Transverse colon (tissue), 4 donors: ENCODE measurements around the gene ADGRB3. TPM values are rescaled to one million over a fixed set of nuclear protein-coding genes. Genes with fewer than 3 reads are reported as not detected.

Experiments
- DNase-seq: peaks from one replicate; pipeline ENCODE4 v3.0.0-alpha.2; 2019
- H3K27ac ChIP-seq, 4 donors: fragments of 200-600 bp; sonication (generic); 2 replicates each; pipeline ENCODE4 v1.5.1; 2016 to 2018; ENCODE audit warnings: inconsistent platforms in 4 of 4
- H3K27me3 ChIP-seq: fragments of 200-600 bp; sonication (generic); 2 replicates; pipeline ENCODE4 v1.5.1; 2017; ENCODE audit warnings: inconsistent platforms
- H3K36me3 ChIP-seq, 4 donors: fragments of 200-600 bp; sonication (generic); 2 replicates each; pipeline ENCODE4 v1.5.1; 2017 to 2019; ENCODE audit warnings: inconsistent platforms in 4 of 4
- H3K4me1 ChIP-seq, 4 donors: fragments of 200-600 bp; sonication (generic); 2 replicates each; pipeline ENCODE4 v1.5.1; 2017 to 2020; ENCODE audit warnings: inconsistent platforms in 4 of 4
- H3K4me3 ChIP-seq, 4 donors: fragments of 200-600 bp; sonication (generic); 1 replicate in 1 of 4; 2 replicates in 3 of 4; pipeline versions ENCODE4 v1.5.1 to v1.6.1; 2017 to 2019; ENCODE audit warnings: inconsistent platforms in 4 of 4
- H3K9me3 ChIP-seq, 2 donors: fragments of 200-600 bp; sonication (generic); 2 replicates each; pipeline ENCODE4 v1.5.1; 2017 to 2019; ENCODE audit warnings: inconsistent platforms in 2 of 2
- CTCF ChIP-seq, 5 experiments: fragments of 200-600 bp in 3 of 5; fragments of 450-650 bp in 2 of 5; sonication (generic) in 3 of 5; IDR thresholded peaks; 1 replicate in 2 of 5; 2 replicates in 3 of 5; pipeline ENCODE4 v1.5.1; 2016 to 2017; ENCODE audit warnings: antibody characterized with exemption in 5 of 5, inconsistent platforms in 3 of 5, mild to moderate bottlenecking in 2 of 5, moderate library complexity in 1 of 5
- EP300 ChIP-seq: sonication (generic); formaldehyde crosslinking; IDR thresholded peaks from one replicate; pipeline ENCODE4 v1.6.1; 2017; ENCODE audit warnings: antibody characterized with exemption, low read depth
- POLR2A ChIP-seq: fragments of 450-650 bp; IDR thresholded peaks from one replicate; pipeline ENCODE4 v1.6.1; 2016; ENCODE audit warnings: antibody characterized with exemption, mild to moderate bottlenecking, moderate library complexity
- POLR2AphosphoS5 ChIP-seq, 3 donors: sonication (generic); formaldehyde crosslinking; IDR thresholded peaks; one replicate each; pipeline ENCODE4 v1.6.1; 2016; ENCODE audit warnings: antibody characterized with exemption in 3 of 3
- WGBS, 2 donors: methylation state at CpG; one replicate each; pipeline ENCODE4 v1.1.5; 2018; ENCODE audit warnings: low coverage in 1 of 2; 5-methylcytosine and 5-hydroxymethylcytosine counted together
- in situ Hi-C, 4 donors: fragments of 200-750 bp; cut with MboI; loops; one replicate each; pipeline versions ENCODE4 v1.15.0 to v1.15.1; 2017; ENCODE audit warnings: low sequenced_read_pairs in 3 of 4, low pct_ligation_motif_present in 1 of 4, low pct_unique_long_range_greater_than_20kb in 1 of 4
- intact Hi-C: fragments of 100-400 bp; cut with DNase I; formaldehyde crosslinking; loops from one replicate; pipeline ENCODE4 v1.15.1; 2023; ENCODE audit warnings: low total_unique reads
- total RNA-seq, 4 donors: library from RNA; depleted of rRNA; stranded (reverse); fragments of >200 nt; gene quantifications; one replicate each; pipeline ENCODE4 v1.1.0, GENCODE V29; 2016

Gene ADGRB3
- total RNA-seq, 4 donors from 2014 or later: 0.37 to 20.5 (median 2.2) TPM

GRCh38 chr6:68677058-68677457, 42.0 kb downstream of the ADGRB3 start:
- intact Hi-C loops: no loop called here
- DNase-seq: no peak
- Histone ChIP-seq H3K27ac (no peak overlapping the region), H3K27me3 (no peaks in the 10 kb centered on the region), H3K4me3 (no peak overlapping the region), H3K36me3 (no peaks in the 10 kb centered on the region), H3K4me1 (no peaks in the 10 kb centered on the region), H3K9me3 (no peaks in the 10 kb centered on the region)
- TF ChIP-seq POLR2A (no peak), CTCF (IDR thresholded peaks at IDR 0.05) (no peak), EP300 (no peak), POLR2AphosphoS5 (IDR thresholded peaks at IDR 0.05) (no peak)
- WGBS, 2 donors: 63 to 66% methylated on average over 3 of the region's 3 CpGs
- in situ Hi-C loops: no loop called here

- in situ Hi-C loops: no loop called here
- WGBS, 2 donors: 61 to 64% methylated on average over 2 of the region's 2 CpGs
- DNase-seq: no peak
- no peaks in the 10 kb centered on the region for H3K27me3 ChIP-seq
- H3K4me1 ChIP-seq: no peaks in the 10 kb centered on the region
- H3K4me3 ChIP-seq: no peak overlapping the region
- no peaks in the 10 kb centered on the region for H3K36me3 ChIP-seq
- no peak for TF ChIP-seq EP300
- no peak for TF ChIP-seq CTCF (IDR thresholded peaks at IDR 0.05)
- TF ChIP-seq POLR2AphosphoS5 (IDR thresholded peaks at IDR 0.05): no peak
- no peak for TF ChIP-seq POLR2A
- H3K27ac ChIP-seq: no peak overlapping the region
- intact Hi-C loops: no loop called here
- H3K9me3 ChIP-seq: no peaks in the 10 kb centered on the region
Measured at GRCh38 chr6:68679399-68679798, 44.3 kb downstream of the ADGRB3 start.

- H3K27me3 ChIP-seq: no peaks in the 10 kb centered on the region
- intact Hi-C loops (no loop called here), in situ Hi-C loops (no loop called here)
- WGBS, 2 donors: 72 to 81% methylated on average over 2 of the region's 2 CpGs
- no peaks in the 10 kb centered on the region for H3K36me3 ChIP-seq
- H3K4me3 ChIP-seq: no peak overlapping the region
- no peaks in the 10 kb centered on the region for H3K9me3 ChIP-seq
- H3K4me1 ChIP-seq: no peaks in the 10 kb centered on the region
- H3K27ac ChIP-seq: no peak overlapping the region
- DNase-seq: no peak
- no peak for TF ChIP-seq POLR2AphosphoS5 (IDR thresholded peaks at IDR 0.05)
- no peak for TF ChIP-seq CTCF (IDR thresholded peaks at IDR 0.05)
- no peak for TF ChIP-seq POLR2A
- TF ChIP-seq EP300: no peak
Measured at GRCh38 chr6:68680264-68680663, 45.2 kb downstream of the ADGRB3 start.

GRCh38 chr6:68689910-68690309, 54.8 kb downstream of the ADGRB3 start:
- TF ChIP-seq EP300 (no peak), CTCF (IDR thresholded peaks at IDR 0.05) (no peak), POLR2AphosphoS5 (IDR thresholded peaks at IDR 0.05) (no peak), POLR2A (no peak)
- H3K4me3 ChIP-seq: no peak overlapping the region
- no peaks in the 10 kb centered on the region for H3K27me3 ChIP-seq
- no peaks in the 10 kb centered on the region for H3K4me1 ChIP-seq
- no peaks in the 10 kb centered on the region for H3K9me3 ChIP-seq
- intact Hi-C loops (no loop called here), in situ Hi-C loops (no loop called here)
- no peak for DNase-seq
- 38 to 50% methylated on average over 1 of the region's 1 CpG for WGBS, 2 donors
- no peak overlapping the region for H3K27ac ChIP-seq
- H3K36me3 ChIP-seq: no peaks in the 10 kb centered on the region
